Measurements from ENCODE around the gene NUDC. TPM values are rescaled to one million over a fixed set of nuclear protein-coding genes. Genes with fewer than 3 reads are reported as not detected.

Gene NUDC
- total RNA-seq, 1 donor from 2014 or later: 35.7 TPM

DNA sequence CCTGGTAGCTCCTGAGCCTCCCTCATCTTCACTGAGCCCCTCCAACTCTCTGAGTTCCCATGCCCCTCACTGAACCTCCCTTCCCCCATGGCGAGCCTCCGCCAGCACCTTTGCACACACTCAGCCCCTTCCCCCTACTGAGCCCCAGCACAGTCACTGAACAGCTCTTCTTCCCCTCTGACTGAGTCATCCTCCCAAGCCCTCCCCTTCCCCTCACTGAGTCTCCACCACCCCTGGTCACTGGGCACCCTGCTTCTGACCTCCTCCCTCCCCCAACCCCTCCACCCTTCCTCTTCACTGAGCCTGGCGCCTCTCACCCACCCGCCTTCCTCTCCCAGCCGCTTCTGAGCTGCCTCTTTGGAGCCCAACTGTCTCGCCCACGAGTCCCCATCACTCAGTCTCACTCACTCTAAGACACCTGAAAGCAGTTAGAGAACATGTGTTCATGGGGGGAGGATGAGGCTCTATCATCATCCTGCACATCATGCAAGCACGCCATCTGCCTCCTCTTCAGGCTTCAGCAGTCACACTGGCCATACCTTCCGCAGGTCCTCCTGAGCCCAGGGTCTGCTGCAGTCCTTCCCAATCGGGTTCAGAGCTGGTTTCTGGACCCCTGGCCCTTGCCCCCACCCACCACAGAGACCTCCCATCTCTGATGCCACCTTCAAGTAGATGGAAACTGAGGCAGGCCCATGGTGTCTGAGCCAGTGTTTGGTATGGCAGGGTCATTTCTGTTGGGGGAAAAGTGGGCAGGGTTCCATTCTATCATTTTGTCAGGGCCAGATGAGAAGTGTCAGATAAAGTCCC lies 70.0 kb downstream of the NUDC start:
- ATAC-seq: no peak

DNA sequence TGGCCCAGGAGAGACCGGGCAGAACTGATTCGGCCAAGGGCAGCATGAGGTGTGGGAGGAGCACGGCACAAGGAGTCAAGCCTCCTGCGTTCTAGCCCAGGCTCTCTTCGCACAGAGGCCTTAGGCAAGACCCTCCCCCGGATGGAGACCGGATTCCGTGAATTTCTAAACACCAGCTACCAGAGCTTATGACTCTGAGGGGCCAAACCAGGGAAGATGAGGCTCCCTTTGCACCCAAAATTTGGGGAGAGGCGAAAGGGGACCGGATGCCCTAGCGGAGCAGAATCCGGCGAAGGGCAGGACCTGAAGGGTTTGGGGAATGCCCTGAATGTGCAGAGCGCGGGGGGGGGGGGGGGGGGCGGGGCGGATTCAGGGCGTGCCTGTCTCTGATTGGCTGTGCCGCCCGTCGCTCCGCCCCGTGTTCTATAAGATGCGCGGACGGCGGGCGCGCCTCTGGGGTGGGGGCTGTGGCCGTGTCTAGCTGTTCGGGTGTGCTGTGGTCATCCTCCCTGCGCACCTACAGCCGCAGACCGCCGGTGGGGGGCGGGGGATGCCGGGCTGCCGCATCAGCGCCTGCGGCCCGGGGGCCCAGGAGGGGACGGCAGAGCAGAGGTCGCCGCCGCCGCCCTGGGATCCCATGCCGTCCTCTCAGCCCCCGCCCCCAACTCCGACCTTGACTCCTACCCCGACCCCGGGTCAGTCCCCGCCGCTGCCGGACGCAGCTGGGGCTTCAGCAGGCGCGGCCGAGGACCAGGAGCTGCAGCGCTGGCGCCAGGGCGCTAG lies 71.9 kb downstream of the NUDC start, which contains the start of gene TRNP1:
Gene TRNP1, plus strand, starts transcription at position 456 of the 783 bp plus-strand sequence. Its CDS starts 95 bp downstream, at position 551.
- peak; percentile 63 for ATAC-seq

DNA sequence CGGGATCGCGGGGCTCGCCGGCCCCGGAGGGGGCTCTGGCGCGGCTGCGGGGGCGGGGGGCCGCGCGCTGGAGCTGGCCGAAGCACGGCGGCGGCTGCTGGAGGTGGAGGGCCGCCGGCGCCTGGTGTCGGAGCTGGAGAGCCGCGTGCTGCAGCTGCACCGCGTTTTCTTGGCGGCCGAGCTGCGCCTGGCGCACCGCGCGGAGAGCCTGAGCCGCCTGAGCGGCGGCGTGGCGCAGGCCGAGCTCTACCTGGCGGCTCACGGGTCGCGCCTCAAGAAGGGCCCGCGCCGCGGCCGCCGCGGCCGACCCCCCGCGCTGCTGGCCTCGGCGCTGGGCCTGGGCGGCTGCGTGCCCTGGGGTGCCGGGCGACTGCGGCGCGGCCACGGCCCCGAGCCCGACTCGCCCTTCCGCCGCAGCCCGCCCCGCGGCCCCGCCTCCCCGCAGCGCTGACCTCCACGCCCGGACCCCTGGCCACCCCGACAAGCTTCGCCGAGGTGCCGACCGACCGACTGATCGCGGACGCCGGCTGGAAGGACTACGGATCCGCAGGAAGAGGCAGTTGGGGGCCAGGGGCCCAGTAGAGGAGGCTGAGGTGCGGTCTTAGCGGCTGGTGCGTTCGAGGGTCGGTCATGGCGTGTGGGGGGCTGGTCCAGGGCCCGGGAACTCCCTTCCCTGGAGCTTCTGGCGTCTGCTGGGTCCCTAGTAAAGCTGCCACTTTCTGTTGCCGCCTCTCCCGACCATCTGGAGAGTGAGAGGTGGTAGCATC lies 72.7 kb downstream of the NUDC start:
- no peak for ATAC-seq

DNA sequence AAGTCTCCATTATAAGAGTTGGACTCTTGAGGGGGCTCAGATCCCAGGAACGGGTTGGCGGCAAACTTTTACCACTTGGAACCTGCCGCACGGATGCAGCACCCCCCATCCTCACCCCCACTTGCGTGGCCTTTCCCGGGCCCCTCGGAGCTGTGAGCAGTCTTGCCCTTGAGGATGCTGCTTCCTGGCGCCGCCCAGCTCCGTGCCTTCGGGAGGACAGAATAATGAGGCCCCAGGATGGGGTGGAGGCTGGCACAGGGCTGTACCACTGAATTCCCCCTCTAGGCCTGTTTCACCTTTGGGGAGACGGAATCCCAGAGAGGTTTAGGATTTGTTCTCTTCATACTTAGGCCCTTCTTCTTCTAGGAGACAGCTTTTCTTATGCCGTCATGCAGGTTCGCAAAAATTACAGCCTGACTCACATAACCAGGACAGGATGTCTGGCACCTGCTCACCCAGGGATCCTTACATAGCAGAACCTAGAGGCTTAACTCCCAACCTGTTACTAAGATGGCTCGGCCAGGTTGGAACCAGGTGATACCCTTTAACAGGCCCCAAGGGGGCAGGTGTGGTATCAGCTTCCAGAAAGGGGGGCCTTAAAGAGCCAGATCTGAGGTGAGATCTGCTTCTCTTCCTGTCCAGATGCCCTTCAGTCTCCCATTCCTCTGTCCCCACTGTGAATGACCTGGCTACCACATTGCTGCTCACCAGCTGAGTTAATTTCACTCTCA lies 73.4 kb downstream of the NUDC start:
- ATAC-seq: no peak

DNA sequence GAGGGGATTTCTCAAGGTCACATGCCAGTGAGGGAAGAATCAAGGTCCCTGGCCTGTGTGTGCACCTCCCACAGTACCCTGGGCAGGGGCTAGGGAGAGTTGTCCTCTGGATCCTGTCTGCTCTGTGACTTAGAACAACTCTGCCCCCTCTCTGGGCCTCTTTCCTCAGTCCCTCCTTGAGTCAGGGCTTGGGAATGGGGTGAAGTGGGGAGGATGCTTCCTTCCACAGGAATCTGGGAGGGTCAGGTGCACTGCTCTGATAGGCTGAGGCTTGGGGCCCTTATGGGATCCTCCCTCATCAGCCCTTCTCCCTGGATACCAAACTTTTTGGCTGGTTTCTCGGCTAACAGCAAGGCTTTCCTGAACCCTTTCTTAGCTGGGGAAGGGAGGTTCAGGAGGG lies 74.5 kb downstream of the NUDC start:
- ATAC-seq: no peak

Other genes with a start within 250 kb of the NUDC start
- 44.3 TPM for gene ARID1A, start 225.7 kb upstream of the NUDC start, total RNA-seq
- gene PIGV, start 133.8 kb upstream of the NUDC start, total RNA-seq: 9.4 TPM
- gene ZDHHC18, start 95.1 kb upstream of the NUDC start, total RNA-seq: 19.2 TPM
- 2,315 TPM for gene SFN, start 58.6 kb upstream of the NUDC start, total RNA-seq
- 20.0 TPM for gene GPN2, start 31.5 kb upstream of the NUDC start, total RNA-seq
- 10.4 TPM for gene GPATCH3, start 21.3 kb upstream of the NUDC start, total RNA-seq
- gene NR0B2, start 7.8 kb upstream of the NUDC start, total RNA-seq: not detected
- 16.5 TPM for gene KDF1, start 38.7 kb downstream of the NUDC start, total RNA-seq
- 75.0 TPM for gene TRNP1, start 71.9 kb downstream of the NUDC start, total RNA-seq
- gene TENT5B, start 91.1 kb downstream of the NUDC start, total RNA-seq: 51.3 TPM
- gene SLC9A1, start 233.4 kb downstream of the NUDC start, total RNA-seq: 27.3 TPM